Measurements from ENCODE around the gene ZSWIM3.

The ZSWIM3 gene

DNA sequence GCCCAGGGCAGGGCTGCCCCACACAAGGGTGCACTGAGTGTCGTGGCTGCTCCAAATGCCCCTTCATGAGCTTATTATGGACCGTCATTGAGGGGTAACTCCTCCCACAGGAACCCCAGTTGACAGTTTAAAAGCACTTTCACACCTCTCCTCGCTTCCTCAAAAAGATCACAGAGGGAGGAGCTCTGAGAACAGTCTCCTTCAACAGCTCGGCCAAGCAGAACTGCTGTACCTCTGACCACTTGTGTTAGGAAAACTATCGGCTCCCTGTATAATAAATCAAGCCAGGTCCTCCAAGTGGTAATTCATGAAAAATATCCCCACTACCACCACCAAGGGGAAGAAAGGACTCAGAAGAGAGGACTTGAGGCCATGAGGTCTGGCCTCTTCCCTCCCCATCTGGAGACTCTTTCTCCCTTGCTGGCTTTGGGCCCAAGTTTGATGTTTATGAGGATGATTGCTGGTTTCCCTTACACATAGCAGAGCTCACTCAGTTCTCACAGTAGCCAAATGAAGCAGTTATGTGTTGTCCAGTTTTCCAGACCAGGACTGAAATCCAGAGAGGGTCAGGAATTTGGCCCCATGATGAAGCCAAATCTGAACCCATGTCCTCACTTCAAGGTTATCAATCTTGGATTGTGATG, 15.1 kb upstream of the ZSWIM3 start:
- DNase-seq (ENCODE audit: extremely low read depth, low read depth) = no peak
- TF ChIP-seq, protein P1, sequence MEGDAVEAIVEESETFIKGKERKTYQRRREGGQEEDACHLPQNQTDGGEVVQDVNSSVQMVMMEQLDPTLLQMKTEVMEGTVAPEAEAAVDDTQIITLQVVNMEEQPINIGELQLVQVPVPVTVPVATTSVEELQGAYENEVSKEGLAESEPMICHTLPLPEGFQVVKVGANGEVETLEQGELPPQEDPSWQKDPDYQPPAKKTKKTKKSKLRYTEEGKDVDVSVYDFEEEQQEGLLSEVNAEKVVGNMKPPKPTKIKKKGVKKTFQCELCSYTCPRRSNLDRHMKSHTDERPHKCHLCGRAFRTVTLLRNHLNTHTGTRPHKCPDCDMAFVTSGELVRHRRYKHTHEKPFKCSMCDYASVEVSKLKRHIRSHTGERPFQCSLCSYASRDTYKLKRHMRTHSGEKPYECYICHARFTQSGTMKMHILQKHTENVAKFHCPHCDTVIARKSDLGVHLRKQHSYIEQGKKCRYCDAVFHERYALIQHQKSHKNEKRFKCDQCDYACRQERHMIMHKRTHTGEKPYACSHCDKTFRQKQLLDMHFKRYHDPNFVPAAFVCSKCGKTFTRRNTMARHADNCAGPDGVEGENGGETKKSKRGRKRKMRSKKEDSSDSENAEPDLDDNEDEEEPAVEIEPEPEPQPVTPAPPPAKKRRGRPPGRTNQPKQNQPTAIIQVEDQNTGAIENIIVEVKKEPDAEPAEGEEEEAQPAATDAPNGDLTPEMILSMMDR (IDR thresholded peaks at IDR 0.05; ENCODE audit: low read depth, low read length) = no peak

DNA sequence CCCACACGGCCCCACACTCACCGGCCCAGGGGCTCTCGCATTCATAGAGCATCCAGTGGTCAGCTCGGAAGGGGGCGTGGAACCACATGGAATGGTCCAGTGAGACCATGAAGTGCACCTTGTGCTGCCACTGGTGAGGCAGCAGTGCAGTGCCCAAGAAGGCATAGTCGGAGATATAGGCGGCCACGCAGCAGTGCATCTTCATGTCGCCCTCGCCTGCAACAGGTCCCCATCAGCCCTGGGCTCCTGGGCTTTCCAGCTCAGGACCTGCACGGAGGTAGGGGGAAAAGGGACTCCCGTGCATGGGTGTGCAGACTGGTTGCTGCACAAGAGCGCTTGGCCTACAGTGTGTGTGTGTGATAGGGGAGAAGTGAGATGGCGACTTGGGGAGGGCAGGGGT, 13.9 kb upstream of the ZSWIM3 start:
- TF ChIP-seq, protein P1 (IDR thresholded peaks at IDR 0.05; ENCODE audit: low read depth, low read length) = no peak
- no peak for DNase-seq (ENCODE audit: extremely low read depth, low read depth)

DNA sequence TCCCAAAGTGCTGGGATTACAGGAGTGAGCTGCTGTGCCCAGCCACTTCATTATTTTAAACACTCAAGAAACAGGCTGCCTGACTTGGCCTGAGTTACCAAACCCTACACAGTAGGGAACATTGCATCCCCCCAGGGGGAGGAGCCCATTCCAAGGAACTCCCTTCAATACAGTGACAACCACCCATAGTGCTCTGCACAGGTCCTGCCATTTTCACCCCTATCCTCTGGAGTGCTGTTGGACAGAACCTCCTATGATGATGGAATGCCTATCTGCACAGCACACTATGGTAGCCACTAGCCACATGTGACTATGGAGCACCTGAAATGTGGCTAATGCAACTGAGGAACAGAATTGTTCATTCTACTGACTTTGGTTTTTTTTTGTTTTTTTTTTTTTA, 12.0 kb upstream of the ZSWIM3 start:
- no peak for DNase-seq (ENCODE audit: extremely low read depth, low read depth)
- TF ChIP-seq, protein P1 (IDR thresholded peaks at IDR 0.05; ENCODE audit: low read depth, low read length) = no peak

DNA sequence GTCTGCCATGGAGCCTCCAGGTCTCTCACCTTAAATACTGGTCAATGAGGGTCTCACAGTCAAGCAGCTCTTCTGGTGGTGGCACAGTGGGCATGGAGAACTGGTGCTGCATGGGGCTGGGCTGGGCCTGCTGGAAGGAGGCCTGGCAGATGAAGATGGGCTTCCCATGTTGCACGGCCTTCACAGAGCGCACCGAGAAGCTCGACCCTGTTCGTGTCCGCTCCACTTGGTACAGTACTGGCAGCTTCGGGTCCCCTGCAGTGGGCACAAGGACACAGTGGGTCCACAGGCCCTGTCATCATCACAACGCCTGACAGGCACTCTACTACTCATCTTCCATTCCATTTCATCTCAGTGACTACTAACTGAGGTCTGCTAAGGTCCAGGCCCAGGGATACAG, 9.0 kb upstream of the ZSWIM3 start:
- TF ChIP-seq, protein P1 (IDR thresholded peaks at IDR 0.05; ENCODE audit: low read depth, low read length) = no peak
- DNase-seq (ENCODE audit: extremely low read depth, low read depth) = no peak

DNA sequence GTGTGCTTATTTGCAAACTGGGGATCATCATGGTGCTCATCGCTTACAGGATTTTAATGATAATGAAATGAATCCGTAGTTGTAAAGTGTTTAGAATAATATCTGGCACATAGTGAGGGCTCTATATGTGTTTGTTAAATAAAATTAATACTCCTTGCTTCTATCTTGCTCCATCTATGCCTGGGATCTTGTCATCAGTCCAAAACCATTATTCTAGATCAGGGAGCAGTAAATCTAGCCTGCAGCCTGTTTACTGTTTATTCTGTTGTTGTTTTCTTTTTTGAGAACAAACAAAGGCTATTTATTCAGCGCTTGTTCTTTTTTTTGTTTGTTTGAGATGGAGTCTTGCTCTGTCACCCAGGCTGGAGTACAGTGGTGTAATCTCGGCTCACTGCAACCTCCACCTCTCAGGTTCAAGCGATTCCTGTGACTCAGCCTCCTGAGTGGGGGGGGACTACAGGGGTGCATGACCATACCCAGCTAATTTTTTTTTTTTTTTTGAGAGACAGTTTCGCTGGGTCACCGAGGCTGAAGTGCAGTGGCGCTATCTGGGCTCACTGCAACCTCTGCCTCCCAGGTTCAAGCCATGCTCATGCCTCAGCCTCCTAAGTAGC, 8.3 kb upstream of the ZSWIM3 start:
- no peak for DNase-seq (ENCODE audit: extremely low read depth, low read depth)
- TF ChIP-seq, protein P1 (IDR thresholded peaks at IDR 0.05; ENCODE audit: low read depth, low read length) = no peak

DNA sequence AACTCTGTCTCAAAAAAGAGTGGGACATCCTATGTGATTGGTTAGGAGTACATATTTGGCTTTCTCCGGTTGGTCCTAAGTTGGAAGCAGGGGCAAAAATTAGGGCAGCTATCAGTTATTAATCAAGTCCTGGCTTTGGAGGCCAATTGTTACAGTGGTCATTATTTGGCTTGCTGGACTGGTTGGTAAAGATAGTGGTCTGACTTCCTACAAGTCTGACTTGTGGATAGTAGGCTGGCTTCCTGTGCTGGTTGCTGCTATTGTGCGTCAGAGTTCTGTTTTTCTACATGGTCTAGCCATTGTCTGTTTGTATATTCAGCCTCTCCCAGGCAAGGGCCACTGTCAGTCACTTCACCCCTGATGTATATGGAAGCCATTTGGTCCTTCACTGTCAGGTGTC, 7.2 kb upstream of the ZSWIM3 start:
- no peak for DNase-seq (ENCODE audit: extremely low read depth, low read depth)
- TF ChIP-seq, protein P1 (IDR thresholded peaks at IDR 0.05; ENCODE audit: low read depth, low read length) = no peak

DNA sequence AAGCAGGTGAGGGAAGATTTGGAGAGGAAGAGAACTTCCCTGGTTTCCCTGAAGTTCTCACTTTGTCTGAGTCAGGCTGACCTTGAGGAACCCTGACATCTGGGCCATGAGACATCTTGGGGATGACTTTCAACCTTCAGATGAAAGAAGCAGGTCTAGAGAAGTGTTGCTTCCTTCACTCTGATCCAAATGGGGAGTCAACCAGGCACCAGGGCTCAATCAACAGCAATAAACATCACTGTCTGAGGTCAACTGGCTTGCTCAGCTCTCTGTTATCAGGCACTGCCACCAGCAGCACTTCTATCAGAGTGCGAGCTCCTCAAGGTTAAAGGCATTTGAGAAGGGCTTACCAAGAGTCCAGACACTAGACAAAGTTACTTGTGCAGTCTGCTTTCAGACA, 6.5 kb upstream of the ZSWIM3 start:
- no peak for DNase-seq (ENCODE audit: extremely low read depth, low read depth)
- TF ChIP-seq, protein P1 (IDR thresholded peaks at IDR 0.05; ENCODE audit: low read depth, low read length) = no peak
